GM18868 (cell line): ENCODE data around the gene NT5C1A.

Experiments used
- ATAC-seq: cut with Tn5 transposase; IDR thresholded peaks from one replicate; pipeline ENCODE4 v1.9.1; 2021; ENCODE audit warnings: mild to moderate bottlenecking, moderate library complexity; ENCODE audit not compliant: unreplicated experiment

Gene NT5C1A

DNA sequence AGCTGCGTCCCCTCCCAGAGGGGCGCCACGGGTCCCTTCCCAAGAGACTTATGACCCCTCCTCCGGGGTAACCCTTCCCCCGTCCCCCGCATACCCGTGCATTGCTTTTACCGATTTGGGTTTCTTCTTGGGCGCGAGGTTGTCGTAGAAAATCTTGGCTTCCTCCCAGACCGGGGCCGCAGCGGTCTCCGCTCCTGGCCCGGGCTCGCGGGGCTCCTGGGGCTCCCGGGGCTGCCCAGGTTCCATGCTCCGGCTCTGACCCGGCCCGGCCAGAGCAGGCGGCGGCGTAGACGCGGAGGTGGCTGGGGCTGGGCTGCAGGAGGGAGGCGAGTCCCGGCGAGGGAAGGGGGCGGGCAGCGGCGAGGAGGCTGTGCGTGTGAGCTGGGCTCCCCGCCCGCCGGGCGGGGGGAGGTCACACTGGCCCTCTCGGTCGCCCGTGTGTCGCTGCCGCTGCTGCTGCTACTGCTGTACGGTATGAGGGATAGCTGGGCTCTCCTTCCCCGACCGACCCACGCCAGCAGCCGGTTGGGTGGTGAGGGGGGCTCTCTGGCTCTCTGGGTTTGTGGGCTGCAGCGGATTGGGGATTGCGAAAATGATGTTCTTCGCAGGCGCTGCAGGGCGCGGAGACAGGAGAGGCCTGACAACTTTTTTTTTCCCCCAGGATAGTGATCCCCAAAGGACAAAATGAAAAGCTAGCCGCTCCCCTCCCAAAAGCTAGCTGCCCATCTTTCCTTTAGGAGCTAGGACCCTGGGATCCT is at the start of gene NT5C1A:
Gene NT5C1A (minus strand): TSS at position 315 of the 758 bp plus-strand sequence. CDS start 69 bp downstream, at position 246.
- no peak for ATAC-seq

DNA sequence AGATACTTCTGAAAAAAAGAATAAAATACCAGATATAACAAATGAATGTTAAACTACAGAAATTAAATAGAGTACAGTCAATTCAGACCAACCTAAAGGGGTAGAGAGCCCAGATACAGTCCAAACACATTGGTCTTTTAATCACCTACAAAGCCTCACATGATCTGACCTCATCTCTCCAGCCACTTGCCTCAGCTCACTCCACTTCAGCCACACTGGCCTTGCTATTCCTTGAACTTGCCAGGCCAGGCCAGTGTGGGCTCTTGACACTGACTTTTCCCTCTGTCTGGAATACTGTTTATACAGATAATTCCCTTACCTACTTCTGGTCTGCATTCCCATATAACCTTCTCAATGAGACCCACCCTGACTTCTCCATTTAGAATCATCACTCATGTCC is 49.8 kb upstream of the NT5C1A start:
- no peak for ATAC-seq

DNA sequence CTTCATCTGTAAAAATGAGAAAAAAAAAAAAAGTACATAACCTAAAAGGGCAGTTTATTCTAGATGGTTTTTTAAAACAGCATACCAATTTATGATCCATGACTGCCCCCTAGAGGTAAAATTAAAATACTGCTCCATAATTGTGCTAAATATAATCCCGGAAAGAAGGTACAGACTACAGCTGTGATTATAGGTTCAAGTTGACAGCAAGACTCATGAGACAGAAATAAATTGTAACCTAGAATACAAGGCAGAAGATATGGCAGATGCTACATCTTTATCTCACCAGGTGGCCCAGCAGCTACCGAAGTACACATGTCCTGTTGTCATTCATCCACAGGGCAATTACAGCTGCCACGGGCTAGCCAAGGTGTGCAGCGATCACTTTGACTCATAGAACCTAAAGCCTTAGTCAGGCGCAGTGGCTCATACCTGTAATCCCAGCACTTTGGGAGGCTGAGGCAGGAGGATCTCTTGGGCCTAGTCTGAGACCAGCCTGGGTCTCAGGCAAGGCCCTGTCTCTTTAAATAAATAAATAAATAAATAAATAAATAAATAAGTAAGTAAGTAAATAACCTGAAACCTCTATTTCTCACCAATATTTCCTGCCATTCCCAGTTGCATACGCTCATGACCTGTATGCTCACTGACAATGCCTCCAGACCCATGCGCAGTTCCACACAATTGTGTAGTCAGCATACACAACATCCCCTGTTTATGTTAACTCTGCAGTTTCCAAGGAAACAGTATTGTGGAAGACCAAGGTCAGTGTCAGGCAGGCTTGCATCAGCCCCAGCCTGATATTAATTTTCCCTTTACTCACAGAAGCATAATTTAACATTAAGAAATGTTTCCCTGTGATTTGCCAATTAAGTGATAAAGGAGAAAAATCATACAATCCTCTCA is 48.4 kb upstream of the NT5C1A start:
- no peak for ATAC-seq

DNA sequence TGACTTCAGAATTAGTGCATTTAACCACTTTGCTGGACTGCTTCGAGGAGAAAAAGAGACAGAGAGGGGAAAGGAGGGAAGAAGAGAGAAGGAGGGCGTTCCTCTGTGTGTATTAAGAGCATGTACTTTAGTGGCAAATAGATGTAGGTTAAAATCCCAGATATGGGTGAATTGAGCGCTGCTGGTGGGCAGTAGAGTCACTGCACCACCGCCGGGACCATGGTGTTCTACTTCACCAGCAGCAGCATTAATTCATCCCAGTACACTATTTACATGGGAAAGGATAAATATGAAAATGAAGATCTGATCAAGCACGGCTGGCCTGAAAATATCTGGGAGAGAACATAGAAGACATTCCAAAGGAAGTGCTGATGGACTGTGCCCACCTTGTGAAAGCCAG is 45.9 kb upstream of the NT5C1A start:
- no peak for ATAC-seq

DNA sequence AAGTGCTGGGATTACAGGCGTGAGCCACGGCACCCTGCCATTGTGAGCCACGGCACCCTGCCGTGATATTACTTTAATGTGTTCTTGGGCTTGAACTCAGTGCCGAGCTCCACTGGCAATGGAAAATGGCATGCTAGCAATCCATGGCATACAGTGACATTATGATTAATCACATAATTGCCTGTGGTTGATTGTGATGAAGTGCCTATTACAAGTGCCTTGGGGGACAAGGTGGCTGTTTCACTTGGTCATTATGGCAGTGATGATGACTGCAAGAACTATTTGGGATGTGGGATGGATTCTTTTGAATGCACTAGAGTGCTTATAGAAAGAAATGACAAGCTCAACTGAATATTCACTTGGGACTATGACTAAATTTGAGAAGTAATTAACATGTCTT is 41.6 kb upstream of the NT5C1A start:
- no peak for ATAC-seq

DNA sequence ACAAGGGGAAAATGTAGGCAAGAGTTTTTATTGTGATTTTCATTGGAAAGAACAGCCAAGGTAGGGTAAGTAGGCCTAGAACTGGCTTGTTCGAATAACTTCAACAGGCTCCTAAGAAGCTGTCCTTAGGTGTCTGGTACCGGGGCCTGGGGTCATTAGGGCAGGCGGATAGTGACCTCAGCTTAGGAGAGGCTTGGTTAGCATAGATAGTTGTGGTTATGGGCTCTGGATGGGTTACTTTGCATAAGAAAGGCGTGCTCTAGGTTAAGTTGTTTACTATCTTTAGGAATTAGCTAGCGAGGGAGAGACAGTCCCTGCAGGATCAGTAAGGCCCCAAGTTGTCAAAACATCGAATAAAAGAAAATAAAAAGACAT is 40.0 kb upstream of the NT5C1A start:
- ATAC-seq: no peak

DNA sequence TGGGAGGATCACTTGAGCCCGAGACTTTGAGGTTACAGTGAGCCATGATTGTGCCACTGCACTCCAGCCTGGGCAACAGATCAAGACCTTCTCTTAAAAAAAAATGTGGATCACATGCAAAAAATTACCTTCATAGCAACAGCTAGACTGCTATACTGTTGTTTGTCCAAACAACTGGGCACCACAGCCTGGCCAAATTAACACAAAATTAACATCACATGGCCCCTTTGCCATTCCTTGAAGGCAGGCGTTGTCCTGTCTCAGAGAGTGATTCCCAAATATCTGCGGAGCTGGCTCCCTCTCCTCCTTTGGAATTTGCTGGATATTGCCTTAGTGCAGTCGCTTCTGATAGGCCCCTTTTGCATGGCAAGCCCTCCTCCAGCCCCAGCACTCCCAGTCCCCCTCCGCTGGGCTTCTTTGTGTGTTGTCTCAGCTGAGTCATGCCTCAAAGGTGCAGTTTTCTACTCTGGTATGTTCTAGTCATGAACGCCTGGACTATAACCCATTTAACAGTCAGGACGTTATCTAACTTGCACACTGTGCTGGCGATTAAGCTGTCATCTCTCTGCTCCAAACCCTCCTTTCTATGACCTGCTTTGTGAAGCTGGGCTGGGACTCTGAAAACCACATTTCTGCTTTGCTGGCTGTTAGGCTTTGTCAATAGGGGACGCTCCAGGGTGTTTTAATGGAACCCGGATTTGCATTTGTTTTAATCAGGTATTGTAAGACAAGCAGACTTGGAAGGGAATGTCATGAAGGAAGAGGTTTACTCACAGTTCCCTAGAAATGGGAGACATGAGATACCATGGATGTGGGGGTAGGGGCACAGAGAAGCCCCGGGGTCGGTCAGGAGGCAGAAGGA is 39.4 kb upstream of the NT5C1A start:
- ATAC-seq: no peak

DNA sequence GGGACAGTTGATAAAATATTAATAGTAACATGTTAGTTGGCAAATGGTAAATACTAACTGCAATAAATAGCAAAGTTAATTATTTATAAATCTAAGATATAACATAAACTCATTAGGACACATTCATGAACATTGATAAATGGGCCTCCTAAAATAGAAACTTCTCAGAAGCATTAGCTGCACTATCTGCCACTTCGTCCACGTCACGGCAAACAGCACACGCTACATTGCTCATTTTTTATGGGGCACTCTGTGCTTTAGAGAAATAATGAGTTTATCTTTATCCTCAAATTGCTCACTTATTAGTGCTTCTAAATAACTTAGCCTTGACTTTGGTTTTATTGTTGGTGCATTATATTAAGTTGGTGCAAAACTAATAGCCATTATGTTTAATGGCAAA is 35.6 kb upstream of the NT5C1A start:
- no peak for ATAC-seq

DNA sequence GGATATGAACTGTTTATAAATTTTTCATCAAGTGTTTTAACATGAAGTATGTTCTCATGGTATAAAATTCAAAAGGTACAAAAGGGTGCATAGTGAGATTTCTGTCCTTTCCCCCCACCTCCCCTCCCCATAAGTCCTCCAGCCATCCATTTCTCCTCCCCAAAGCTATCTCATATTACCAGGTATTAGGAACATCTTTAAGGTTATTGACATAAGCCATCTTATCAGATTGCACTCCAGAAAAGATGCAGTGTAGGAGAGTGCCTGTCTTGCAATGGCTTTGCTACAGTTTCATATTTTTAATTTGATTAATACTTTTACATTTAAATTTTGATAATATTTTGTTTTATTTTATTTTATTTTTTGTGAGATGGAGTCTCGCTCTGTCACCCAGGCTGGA is 32.9 kb upstream of the NT5C1A start:
- ATAC-seq: no peak

DNA sequence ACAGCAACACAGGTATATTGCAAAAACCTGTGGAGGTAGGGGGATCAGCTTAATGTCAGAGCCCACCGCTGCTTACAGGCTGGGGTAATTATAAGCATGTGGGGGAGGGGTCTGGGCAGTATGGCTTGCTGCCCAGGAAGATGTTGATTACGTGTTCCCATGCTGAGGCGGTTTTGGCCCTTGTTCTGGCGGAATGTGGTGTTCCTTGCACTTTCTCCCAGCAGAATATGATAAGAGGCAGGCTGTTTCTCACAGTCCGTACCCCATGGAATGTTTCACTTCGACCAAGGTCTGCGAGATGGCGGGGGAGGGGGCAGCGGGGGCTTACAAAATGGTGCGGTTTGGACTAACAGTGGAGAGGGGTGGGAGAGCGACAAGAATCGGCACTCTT is 29.1 kb upstream of the NT5C1A start:
- no peak for ATAC-seq

DNA sequence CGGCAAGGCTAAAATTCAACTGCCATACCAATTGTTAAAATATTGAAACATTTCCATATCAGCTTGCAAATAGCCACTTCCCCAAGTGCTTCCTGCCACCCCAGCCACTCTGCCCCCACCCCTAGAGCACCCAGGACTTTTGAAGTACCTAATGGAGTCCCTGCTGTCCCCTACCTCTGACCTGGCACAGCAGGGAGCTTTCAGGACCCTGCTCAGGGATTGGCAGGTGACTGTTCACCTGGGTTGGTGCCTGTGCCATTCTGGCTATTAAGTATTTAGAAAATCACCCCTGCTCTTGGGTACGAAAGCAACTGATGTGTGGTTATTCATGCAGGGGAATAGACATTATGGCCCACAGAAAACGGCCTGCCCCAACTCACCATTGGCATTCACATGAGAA is 28.4 kb upstream of the NT5C1A start:
- ATAC-seq: no peak

DNA sequence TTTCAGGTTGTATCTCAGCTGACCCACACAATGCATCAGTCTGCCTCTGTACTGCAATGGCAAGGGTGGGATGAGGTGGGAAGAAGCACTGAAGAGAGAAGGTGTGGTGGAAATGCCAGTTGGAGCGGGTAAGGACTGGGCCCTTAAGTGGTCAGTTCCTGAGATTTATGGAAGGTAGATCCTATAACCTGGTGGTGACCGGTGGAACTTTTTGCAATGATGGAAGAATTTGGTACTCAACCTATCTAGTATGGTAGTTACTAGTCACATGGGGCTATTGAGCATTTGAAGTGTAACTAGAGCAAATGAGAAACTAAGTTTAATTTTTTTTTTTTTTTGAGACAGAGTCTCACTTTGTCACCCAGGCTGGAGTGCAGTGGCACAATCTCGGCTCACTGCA is 27.5 kb upstream of the NT5C1A start:
- ATAC-seq: no peak

DNA sequence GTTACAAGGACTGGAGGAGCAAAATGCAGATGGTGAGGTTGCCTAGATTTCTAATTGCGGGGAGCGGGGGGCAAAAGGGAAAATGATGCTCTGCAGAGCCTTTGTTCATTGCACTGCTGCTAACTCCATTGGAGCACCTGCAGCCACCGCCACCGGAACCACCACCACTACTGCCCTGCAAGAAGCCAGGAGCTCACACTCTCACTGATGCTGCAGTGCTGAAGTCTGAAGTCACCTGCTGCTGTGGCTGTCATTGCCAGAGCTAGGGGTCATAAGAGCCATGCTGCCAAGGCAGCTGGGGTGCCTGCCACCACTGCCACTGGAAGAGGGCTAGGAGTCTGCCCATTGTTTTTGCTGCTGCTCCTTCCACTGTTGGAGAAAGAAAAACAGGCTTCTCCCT is 26.7 kb upstream of the NT5C1A start:
- no peak for ATAC-seq

DNA sequence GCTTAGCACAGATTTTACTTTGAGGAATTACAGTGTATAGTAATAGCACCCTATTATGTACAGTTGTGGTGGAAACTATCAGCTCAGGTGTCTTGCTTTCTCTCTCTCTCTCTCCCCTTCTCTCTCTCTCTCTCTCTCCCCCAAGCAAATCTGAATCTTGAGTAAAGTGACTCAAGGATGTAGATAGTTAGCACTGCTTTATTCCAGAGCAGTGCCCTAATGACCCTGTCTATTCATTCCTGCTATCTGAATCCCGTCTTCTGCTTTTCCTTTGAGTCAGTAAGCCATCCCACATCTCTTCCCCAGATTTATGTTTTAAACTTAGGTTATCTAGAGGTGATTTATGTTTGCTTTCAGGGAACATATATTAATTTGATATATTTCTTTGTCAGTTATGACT is 24.5 kb upstream of the NT5C1A start:
- ATAC-seq: no peak

DNA sequence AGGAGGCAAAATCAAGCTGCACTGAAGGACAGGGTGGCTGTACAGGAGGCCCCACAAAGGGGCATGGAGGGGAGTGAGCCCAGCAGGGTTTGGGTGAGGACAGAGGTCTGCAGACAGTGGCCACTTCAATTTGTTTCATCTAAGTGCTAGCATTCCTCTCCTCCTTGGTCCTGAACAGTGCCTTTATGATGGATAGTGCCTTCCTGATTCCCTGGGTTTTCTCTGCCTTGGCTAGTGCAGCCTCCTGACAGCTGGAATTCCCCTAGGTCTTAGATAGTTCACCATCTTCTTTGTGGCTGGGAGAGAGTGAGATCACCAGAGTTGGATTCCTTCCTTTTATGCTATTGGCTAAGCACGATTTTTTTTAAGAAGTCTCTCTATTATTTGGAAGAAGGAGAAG is 23.1 kb upstream of the NT5C1A start:
- no peak for ATAC-seq

DNA sequence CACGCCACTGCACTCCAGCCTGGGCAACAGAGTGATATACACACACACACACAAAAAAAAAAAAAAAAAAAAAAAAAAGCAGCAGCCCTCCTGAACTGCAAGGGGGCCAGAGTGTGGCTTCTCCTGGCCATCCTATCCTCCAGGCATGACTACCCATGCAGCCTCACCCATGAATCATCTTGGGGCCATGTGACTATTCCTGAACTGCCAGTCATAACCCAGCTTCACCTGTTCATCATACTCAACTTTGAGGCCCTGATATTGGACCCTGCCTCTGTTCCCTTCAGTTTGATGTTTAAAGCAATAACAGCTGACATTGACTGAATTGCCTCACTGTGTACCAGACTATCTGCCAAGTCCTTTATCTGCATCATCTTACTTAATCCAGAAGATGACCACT is 22.1 kb upstream of the NT5C1A start:
- no peak for ATAC-seq

DNA sequence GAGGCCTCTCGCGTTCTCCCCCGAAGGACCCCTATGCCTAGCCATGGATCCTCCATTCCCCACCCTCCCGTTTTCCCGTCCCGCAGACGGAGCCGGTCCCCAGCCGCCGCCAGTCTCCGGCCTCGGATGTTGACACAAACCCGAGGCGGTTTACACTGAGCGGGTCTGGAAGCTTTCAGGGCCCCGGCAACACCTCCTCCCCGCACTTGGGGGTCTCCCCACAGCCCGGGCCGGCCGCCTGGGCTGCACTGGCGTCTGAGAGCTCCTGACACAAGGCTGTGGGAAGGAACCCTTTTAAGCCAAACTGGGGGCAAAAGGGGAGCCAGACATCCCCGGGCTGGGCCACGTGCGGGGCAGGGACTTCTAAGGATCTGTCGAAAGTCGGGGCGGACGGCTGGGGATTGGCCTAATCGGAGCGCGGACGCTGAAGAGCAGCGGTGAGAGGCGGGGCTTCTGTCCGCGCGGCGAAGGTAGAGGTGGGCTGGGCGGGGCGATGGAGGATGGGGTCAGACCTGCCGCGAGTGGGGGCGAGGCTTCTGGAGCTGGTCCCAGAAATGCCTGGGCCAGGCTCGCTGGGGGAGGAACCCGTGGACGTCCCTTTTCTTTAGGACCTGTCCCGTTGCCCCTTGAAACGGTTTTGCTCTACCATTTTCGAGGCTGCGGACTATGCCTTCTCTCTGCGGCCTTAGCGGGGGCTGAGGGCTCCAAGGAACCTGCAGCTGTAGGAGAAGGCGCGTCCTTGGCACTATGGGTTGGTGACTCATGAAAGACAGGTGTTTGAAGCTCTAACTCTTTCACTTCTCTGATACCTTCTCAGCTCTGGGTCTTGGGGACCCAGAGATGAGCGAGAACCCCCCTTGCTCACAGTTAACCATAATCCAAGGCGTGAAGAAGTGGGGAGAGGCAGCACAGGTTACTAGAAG is 20.5 kb upstream of the NT5C1A start:
- ATAC-seq: no peak

DNA sequence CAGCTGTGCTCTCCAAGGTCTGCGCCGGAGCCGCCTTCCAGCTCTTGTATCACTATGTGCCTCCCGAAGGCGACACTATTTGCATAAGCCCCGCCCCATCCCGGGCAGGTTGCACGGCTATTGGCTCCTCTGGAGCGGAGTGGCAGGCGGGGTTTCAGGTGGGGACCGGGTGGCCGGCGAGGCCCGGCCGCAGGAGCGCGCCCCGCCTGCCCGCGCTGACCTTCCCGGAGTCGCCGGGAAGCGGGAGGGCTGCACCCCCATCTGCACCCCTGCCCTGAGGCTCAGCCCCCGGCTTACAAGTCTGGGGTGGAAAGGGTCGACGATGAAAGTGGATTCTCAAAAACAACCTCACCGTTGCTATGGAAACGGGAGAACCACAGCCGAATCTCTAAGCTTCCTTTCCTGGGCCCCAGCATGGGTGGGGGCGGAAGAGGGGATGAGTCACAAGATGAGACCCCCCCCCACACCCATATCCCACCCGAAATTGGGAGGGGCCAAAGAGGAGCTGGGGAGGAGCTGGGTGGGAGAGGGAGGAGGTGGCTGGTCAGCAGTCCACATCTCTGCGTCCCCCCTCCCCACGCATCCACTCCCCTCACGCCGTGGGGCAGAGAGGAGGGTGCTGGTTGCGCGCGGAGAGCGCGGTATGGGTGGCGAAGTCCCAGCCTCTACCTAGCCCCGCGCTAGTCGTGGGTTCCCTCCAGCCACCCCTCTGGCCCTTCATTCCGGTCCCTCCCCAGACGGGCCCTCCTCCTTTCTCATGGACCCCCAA is 19.7 kb upstream of the NT5C1A start, which contains the start of gene HPCAL4:
Gene HPCAL4 (minus strand): TSS at position 51 of the 769 bp plus-strand sequence. CDS start 6,830 bp downstream, outside the sequence.
- ATAC-seq: peak; percentile 76

DNA sequence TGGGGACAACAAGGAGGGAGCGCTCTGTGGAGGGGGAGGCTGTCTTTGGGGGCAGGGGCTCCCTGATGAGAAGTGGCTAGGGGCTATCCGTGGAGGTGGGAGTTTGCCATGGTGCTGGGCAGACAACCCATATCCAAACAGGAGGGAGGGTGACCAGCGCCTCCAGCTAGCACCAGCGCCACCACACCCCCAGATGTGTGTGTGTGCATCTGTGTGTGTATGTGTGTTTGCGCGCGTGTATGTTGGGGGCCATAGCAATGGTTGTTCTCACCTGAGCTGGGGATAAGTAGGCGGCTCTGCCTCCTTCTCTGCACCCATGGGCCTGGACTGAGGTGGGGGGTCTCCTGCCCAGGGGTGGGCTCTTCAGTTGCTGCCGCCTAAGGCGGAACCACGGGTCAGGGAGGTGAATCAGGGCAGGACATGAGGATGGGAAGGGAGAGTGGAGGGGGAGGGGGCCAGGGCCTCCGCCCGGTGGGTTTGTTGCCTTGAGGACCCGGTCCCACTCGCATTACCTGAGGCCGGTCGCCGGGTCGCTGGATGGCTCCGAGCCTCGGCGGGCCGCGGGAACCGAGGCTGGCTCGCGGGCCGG is 19.0 kb upstream of the NT5C1A start:
- no peak for ATAC-seq
